Measurements from ENCODE around the gene DRD1.

Gene DRD1

GRCh38 chr5:175444060-175444904, at the start of gene DRD1:
Gene DRD1, minus strand, starts transcription at chr5:175444182. Its CDS starts 1,083 bp downstream, at chr5:175443099.
- peak; percentile 58 for DNase-seq (ENCODE audit: low spot score)

GRCh38 chr5:175493726-175494125, 49.7 kb upstream of the DRD1 start:
- DNase-seq (ENCODE audit: low spot score), result no peak

GRCh38 chr5:175493260-175493659, 49.3 kb upstream of the DRD1 start:
- DNase-seq (ENCODE audit: low spot score), result no peak

- no peak for DNase-seq (ENCODE audit: low spot score)
Measured at GRCh38 chr5:175491223-175491622, 47.2 kb upstream of the DRD1 start.

DNA sequence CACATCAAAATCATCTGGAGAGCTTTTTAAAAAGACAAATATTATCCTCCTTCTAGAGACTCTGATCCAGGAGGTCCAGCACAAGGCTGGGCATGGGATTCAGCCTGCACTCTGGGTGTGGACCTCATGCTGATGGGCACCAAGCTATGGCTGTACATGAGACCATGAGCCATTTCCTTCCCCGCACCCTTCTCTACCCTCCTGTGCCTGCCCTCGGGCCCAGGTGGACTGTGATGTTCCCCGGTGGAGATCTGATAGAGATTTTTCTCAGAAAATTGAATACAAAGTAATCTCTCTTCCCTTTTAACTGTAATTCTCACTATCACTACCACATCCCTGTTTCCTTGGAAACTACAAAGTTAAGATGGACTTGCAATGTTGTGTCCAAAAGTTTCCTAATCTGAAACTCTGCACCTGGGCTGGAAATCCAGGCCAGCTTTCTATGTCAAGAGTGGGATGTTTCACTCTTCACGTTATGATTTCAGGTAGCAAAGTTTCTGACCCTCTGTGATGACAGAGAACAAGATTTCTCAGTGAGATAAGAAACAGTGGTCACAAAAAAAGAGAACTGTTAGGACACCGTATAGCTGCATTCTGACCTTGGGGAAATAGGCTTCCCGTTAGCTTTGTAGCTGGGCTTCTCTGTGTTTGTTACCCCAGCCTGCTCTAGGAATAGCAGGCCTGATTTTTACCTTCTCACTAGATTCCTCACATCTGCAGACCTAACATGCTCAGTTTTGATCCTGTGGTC, 45.9 kb upstream of the DRD1 start:
- DNase-seq (ENCODE audit: low spot score), result no peak

GRCh38 chr5:175487514-175488222, 43.7 kb upstream of the DRD1 start:
- DNase-seq (ENCODE audit: low spot score), result no peak

- DNase-seq (ENCODE audit: low spot score), result no peak
Measured at GRCh38 chr5:175485631-175486030, 41.6 kb upstream of the DRD1 start.

DNA sequence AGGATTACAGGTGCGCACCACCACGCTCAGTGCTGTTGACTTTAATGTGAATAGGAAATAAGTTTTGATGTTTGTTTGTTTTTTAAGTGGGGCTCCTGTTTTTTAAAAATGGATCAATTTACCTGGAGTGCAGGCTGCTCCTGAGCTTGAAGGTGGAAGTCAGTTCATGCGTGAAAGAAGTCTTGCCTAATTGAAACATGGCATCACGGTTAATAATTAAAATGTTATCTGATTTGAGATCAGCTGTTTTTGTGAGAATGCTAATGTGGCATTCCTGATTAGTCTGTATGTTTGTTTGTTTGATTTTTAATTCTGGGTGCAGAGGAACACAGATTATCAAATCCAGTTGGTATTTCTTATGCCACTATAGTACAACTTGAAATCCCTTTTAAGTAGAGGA, 40.8 kb upstream of the DRD1 start:
- DNase-seq (ENCODE audit: low spot score), result no peak

DNA sequence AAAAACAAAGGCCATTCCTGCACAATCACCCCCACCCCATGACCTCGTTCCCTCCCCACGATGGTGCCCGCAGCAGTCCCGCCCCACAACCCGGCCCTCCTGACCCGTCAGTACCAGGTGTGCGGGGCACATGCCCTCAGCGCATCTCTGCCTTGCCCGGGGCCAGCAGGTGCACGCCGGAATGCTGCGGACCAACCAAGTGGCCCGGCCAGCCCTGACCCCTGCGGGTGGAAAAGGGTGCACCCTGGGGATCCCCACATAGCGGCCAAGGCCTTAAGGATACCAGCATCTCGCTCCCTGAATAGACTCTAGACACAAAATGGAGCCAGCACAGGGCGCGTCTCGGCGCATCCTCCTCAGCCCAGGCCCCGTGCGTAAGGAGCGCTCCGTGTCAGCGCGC, 40.3 kb upstream of the DRD1 start:
- DNase-seq (ENCODE audit: low spot score), result no peak

GRCh38 chr5:175483337-175483736, 39.4 kb upstream of the DRD1 start:
- no peak for DNase-seq (ENCODE audit: low spot score)

DNA sequence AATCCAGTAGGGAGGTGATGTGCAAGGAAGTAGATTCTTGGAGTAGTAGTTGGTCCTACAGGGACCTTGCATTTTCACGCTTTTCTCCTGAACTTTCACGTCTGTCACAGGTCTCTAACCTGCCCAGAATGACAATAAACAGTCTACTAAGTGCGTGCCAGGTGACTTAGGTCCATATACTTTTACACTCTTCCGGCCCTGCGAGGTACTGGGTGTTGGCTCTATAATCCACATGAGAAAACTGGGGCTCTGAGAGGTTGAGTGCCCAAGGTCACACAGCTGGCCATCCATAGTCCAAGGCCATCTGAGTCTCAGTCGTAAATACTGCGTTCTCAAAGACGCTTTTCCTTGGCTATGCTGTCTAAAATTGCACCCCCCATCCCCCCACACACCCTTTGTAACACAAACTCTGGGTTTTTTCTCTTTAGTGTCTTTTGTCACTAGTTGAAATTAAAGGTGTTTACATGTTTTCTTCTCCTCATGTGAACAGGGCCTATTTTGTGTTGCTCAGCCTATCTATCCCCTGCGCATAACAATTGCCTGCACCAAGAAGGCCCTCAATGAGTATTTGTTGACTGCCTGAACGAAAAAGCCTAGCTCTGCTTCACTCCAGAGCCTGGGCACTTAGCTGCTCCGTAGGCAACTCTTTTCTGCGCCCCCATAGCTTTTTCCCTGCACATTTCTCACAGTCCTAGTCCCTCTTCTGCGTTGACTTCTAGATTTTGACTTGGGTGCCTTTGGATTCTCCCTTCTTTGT, 35.3 kb upstream of the DRD1 start:
- DNase-seq (ENCODE audit: low spot score), result no peak

GRCh38 chr5:175478384-175479124, 34.6 kb upstream of the DRD1 start, which contains the start of gene SFXN1:
Gene SFXN1, plus strand, starts transcription at chr5:175478560. Its CDS starts 13,544 bp downstream, at chr5:175492104.
- DNase-seq (ENCODE audit: low spot score), result peak; percentile 94

DNA sequence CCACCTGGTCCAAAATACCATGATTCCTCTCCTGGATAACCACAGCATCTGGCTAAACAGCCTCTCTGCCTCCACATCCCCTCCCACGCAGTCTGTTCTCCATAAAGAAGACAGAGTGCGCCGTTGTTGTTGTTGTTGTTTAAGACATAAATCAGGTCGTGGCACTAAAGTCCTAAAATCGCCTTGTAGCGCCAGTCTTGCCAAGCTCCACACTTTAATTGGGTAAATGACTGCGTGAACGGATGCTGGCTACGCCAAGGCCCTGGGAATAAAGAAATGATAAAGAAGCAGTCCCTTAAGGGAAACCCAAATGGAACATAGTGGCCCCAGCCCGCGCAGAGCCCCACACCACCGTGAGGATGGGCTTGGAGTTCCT, 34.0 kb upstream of the DRD1 start:
- DNase-seq (ENCODE audit: low spot score), result no peak

DNA sequence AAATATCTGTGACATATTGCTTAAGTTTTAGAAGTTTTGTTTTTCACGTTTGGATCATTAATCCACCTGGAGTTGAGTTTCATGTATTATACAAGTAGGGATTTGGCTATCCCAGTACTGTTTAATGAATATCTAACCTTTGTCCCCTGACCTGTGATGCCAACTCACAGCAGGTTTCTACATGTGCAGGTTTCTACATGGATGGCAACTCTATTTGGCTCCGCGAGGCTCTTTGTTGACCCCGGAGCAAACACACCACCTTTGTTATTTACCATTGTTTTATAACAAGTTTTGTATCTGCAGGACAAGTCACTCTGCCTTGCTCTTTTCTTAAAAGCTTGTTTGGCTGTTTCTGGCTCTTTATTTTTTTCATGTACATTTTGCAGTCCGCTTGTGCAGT, 33.5 kb upstream of the DRD1 start:
- no peak for DNase-seq (ENCODE audit: low spot score)

GRCh38 chr5:175475248-175475647, 31.3 kb upstream of the DRD1 start:
- no peak for DNase-seq (ENCODE audit: low spot score)

DNA sequence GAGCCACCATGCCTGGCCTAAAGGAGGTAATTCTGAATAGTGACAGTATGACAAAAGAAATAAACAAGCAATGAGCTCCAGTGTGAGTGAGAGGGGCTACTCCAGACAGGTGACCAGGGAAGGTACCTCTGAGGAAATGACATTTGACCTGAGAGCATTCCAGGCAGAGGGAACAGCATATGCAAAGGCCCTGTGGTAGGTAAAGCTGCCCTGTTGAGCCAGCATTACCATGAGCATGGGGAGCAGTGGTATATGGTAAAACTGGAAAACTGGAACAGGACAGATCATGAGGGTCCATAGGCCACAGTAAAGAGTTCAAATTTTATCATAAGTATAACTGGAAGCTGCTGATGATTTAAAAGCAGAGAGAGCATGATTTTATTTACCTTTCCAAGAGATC, 28.4 kb upstream of the DRD1 start:
- no peak for DNase-seq (ENCODE audit: low spot score)

DNA sequence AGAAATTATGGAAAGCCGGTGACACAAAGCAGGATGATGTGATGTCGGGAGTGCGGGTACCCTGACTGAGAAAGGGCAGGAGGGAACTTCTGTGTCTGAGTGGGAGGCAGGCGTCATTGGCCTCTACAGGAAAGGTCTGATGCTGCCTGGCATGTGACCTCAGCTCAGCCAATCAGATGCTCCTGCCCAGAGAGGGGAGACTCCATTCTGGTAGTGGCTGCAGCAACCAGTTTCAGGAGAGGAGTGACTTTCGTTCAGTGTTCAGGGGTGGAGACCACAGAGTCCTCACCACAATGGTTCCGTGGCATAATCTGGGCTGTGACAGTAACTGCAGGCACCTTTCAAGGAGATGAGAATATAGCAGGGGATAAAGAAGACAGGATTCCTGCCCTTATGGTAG, 27.6 kb upstream of the DRD1 start:
- no peak for DNase-seq (ENCODE audit: low spot score)

- no peak for DNase-seq (ENCODE audit: low spot score)
Measured at GRCh38 chr5:175471196-175471595, 27.2 kb upstream of the DRD1 start.

- DNase-seq (ENCODE audit: low spot score), result no peak
Measured at GRCh38 chr5:175470781-175471180, 26.8 kb upstream of the DRD1 start.

DNA sequence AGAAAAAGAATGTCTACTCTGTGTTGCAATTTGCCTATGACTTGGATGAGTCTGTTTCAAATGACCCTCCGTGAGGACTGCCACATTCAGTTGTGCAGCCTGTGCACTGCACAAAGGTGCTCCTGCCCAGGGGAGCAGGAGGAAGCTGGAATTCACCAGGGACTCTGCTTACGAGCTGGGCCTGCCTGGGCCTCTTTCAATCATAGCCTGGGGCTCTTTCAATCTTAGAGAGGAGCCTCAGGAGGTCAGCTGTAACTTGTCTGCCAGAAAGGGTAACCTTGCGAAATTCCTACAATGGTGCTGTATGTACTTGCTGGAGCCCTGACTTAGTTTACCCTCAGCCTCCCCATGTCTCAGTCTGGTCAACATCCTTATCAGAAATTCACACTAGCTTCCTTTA, 25.9 kb upstream of the DRD1 start:
- DNase-seq (ENCODE audit: low spot score), result no peak

DNA sequence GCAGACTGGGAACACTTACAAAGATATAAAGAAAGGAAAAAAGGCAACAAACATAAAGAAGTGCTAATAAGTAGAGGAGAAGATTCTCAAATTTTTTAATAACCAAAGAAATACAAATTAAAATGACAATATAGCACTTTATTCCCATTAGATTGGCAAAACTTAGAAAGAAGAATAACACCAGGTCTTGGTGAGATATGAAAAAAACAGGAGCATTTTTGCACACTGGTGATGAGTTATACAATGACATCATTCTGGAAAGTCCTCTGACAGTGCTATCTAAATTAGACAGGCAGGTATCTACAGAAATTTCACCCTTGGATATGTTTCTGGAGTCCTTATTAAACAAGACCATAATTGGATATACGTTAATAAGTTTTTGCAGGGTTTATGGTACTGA, 24.9 kb upstream of the DRD1 start:
- DNase-seq (ENCODE audit: low spot score), result no peak
